DMS53 treated with DMSO at 0.1 percent for 48 hours (cell line): ENCODE measurements around the gene PALB2.
A peak's percentile ranks its signal among the peaks of the same experiment; 100 is the strongest.

ENCODE experiments used
- DNase-seq: peaks from one replicate; lab custom pipeline; 2025; ENCODE audit not compliant: unreplicated experiment; lab: John Stamatoyannopoulos, UW

Gene PALB2

DNA sequence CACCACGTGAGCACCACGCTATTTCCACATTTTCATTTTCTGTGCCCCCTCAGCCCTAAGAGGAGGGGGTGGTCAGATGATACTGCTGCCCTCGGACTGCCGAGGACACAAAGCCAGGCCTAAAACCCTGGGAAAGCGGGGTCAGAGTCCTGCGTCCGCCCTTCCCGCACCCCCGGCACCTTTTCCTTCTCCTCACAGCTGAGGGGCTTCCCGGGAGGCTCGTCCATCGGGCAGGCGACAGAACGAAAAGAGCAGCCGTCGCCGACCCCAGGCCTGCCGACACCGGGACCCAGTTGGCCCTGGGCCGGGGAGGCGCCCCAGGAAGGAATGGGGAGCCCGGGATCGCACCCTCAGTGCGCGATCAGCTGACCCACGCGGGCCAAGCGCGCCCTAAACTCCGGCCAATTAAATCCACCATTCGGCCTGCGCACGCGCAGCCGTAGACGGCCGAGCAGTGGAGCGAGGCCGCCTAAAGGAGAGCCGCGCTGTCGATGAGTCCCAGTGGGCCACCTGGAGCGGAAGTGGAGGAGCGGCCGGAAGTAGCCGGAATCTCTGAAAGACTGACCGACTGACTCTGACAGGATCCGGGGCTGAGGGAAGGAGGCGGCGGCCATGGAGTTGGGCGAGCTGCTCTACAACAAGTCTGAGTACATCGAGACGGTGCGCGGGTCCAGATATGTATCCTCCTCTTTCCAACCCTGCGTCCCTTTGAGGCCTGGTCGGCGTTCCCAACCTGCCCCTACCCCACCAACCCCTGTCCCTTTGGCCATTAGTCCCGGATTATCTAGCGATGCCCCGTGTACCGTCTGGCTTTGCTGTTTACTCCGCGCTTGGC is at the start of gene PALB2, which contains the start of gene DCTN5:
Gene PALB2 (minus strand): TSS at position 380 of the 835 bp plus-strand sequence. CDS start 153 bp downstream, at position 227.
Gene DCTN5 (plus strand): TSS at position 536 of the 835 bp plus-strand sequence. CDS start 77 bp downstream, at position 613.
- peak; percentile 80 for DNase-seq

DNA sequence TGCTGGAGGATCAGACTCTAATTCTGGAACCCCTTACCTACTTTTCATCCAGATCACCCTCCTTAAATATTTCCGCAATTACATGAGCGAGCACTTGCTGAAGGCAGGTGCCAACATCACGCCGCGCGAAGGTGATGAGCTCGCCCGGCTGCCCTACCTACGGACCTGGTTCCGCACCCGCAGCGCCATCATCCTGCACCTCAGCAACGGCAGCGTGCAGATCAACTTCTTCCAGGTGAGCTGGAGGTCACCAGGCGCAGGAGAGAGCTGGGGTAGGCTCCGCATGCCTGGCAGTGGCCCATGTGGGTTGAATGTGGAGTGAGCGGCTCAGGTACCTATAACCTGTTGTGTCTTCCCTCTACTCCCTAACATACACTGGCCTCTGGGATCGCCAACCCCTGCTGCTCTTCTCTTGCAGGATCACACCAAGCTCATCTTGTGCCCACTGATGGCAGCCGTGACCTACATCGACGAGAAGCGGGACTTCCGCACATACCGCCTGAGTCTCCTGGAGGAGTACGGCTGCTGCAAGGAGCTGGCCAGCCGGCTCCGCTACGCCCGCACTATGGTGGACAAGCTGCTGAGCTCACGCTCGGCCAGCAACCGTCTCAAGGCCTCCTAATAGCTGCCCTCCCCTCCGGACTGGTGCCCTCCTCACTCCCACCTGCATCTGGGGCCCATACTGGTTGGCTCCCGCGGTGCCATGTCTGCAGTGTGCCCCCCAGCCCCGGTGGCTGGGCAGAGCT is 48.5 kb upstream of the PALB2 start:
- no peak for DNase-seq

DNA sequence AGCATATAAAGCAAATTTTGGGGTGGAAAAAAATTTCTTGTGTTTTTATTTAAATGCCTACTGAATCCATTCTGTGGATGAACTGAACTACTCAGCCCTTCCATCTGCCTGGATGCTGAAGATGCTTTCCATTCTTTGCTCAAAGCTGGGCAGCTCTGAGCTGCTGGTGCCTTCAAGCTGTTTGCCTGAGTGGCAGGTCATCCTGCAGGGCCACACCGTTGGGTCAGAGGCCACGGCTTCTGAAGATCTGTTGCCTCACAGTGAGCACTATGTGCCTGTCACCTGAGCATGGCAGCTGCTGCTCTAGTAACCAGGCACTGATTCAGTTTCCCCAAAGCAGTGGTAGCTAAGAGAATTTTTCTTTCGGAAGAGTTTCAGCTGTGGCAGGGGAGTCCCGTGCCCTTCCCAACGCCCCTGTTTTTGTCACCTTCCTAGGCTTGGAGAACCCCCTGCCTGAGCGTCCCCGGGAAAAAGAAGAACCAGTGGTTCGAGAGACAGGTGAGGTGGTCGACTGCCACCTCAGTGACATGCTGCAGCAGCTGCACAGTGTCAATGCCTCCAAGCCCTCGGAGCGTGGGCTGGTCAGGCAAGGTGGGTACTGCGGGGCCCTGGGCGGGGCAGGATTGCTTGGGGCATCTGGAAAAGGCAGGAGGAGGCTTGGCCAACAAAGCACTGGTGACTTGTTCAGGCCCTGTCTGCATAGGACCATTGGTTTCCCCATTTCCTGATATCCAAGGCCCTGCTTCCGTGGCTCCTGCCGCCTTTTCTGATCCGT is 46.1 kb upstream of the PALB2 start:
- no peak for DNase-seq

DNA sequence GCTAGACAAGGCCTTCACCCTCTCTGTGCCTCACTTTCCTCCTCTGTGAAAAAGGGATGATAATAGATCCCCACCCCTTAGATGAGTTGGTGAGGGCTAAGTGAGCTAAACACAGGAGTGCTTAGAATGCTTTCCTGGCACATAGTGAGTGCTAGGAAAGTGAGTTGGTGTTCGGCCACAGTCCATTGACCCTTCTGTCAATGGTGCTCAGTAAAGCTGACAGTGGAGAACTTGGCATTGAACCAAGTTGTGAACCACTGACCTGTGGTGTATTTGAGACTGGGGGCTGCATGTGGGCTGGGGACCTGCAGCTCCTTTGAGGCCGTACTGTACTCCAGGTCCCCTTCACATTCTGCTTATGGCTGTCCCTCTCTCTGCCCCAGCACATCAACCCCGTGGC is 42.4 kb upstream of the PALB2 start:
- no peak for DNase-seq

DNA sequence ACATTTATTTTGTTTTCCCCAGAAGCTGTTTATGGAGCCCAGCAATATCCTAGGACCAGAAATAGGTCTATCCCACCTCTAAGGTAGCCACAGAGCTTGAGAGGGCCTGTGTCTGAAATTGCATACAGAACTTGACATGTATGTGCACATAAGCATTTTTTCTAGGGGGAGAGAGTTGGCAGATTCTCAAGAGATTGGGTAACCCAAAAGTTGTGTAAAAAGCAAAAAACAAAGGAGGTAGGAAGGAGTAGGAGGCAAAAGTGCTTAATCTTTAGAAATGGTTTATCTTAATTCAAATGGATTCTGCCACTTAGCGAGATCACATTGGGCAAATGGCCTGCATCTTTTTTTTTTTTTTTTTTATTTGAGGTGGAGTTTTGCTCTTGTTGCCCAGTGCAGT is 41.1 kb upstream of the PALB2 start:
- DNase-seq: no peak

DNA sequence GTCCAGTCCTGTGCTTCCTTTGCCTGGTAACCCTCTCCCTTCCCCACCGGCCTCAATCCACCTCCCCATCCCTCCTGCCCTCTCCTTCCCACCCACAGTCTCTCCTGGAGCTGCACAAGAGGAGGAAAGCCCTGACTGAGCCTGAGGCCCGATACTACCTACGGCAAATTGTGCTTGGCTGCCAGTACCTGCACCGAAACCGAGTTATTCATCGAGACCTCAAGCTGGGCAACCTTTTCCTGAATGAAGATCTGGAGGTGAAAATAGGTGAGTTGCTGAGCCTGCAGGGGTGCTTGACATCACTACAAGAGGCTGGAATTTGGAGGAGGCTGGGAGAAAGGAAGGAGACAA is 38.9 kb upstream of the PALB2 start:
- no peak for DNase-seq

DNA sequence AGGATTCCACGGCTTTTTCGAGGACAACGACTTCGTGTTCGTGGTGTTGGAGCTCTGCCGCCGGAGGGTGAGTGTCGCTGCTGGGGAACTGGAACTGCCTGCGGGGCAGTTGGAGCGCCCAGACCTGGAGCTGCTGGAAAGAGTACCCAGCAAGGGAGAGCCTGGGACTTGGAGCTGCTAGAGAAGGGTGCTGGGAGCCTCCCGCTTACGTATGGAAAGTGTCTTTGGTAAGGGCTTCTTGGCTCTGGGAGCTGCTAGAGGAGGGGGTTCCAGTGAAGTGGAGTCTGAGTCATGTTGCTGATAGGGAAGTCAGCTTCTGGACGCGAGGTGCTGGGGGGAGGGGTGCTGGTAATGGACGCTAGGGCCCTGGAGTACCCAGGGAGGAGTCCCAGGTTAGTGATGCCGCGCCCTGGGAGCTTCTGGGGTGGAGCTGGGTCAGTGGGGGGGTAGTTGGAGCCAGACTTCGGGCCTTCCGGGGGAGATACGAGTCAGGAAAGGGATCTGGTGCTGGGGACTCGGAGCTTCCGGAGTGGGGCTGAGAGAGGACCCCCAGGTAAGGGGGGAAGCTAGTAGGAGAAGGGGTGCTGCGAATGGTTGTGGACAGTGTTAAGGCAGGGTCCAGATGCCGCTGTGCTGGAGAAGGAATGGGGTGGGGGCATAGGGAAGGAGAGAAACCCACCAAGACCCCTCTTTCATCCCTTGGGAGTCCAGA is 38.3 kb upstream of the PALB2 start:
- DNase-seq: no peak

DNA sequence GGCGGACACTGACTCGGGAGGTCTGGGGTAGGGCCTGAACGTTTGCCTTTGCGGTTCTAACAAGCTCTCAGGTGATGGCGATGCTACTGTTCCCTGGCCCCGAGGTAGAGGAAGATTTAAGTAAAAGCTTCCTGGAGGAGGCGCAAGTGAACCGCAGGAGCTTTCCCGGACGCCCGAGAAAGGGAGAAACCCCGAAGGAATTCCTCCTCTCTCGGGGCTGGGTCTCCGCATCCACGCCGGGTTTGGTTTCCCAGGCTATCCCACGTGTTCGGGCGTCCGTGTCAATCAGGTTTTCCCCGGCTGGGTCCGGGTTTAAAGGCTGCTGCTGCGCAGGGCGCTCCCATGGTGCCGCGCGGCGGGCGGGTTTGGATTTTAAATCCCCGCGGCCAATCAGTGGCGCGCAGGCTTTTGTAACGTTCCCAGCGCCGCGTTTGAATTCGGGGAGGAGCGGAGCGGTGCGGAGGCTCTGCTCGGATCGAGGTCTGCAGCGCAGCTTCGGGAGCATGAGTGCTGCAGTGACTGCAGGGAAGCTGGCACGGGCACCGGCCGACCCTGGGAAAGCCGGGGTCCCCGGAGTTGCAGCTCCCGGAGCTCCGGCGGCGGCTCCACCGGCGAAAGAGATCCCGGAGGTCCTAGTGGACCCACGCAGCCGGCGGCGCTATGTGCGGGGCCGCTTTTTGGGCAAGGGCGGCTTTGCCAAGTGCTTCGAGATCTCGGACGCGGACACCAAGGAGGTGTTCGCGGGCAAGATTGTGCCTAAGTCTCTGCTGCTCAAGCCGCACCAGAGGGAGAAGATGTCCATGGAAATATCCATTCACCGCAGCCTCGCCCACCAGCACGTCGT is 37.5 kb upstream of the PALB2 start, which contains the start of gene PLK1:
Gene PLK1 (plus strand): TSS at position 460 of the 844 bp plus-strand sequence. CDS start 44 bp downstream, at position 504.
- DNase-seq: peak; percentile 61

DNA sequence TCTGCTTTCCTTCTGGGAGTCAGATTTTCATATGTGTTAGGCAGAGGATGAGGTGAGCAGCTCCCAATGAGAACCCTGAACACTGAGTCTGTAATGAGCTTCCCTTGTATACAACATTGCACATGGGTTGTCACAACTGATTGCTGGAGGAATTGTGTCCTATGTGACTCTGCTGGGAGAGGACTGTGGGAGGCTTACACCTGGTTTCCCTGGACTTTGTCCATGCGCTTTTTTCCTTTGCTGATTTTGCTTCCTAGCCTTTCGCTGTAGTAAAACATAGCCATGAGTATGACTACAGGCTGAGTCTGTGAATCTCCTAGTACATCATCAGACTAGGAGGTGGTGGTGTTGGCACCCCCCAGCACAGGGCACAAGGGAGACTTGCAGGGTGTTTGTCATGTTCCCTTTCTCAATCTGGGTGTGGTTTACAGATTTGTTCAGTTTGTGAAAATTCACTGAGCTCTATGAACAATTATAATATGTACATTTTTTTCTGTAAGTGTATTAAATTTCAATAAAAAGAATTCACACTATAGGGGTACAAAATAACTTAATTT is 35.9 kb upstream of the PALB2 start:
- DNase-seq: no peak

DNA sequence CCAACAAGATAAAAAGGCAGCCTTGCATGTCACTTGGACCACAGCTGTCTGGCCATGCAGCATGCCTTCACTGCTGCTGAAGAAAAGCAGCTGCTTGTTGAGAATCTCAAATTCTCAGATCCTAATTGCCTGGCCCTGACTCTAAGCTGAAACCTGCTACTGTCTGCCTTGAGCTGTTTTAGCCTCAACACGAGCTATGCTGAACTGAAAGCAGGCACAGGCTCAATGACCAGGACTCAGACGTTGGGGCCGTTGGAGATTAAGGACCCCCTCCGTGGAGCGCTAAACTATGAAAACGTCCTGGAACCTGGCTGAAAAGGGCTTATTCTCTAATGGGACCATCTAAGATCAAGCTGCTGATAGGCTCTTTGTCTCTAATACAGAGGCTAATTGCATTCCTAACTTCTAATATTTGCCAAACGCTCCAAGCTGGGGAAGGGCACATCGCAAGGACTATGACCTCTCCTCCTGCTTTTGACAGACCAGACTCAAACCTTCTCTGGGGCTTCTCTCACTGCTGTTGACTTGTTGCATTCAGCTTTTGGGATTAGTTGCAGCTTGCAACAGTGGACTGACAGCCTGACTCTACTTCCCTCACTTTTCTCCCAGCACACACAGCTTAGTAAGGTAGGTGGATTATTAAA is 33.0 kb upstream of the PALB2 start:
- no peak for DNase-seq

DNA sequence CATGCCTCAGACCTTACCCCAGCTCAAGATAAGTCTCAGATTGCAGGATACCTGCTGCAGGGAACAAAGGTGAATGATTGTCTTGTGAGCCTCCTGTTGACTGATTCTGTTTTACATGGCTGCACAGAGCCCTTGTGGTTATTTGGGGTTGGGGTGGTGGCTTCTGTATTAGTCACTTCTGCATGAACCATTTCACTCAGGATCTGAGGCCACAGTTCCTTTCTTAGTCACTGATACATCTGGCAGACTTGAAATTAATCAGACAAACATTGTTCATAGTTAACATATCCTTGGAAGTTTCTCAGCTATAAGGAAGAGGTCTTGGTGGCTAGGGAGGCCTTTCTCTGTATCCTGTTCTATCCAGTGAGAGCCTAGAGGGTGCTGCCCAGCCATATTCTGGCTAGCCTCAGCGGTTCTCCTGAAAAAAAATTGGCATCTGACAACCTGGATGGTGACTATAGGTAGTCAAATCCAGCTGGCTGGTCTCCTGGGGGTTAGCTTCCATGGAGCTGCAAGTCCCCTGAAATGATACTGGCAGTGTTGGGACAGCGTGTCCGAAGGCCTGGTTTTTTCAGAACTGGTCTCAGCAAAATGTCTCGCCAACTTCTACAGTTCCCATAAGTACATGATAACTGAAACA is 29.1 kb upstream of the PALB2 start:
- no peak for DNase-seq

DNA sequence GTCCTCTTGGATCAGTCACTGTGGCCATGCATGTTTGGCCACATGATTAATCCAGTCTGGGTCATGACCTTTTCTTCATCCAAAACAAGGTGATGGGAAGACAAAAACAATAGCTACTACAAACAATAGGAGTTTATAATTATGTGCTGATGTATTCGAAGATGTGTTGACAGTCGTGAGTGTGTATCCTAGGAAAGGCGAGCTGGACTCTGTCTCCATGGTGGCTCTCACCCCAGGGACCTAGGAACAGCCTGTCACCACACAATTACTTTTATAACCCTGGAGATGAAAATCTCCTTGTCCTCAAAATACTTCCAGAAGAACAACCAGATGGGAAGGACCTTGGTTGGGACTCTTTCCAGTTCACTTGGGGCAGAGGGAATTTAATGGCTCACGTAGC is 27.8 kb upstream of the PALB2 start:
- DNase-seq: no peak

DNA sequence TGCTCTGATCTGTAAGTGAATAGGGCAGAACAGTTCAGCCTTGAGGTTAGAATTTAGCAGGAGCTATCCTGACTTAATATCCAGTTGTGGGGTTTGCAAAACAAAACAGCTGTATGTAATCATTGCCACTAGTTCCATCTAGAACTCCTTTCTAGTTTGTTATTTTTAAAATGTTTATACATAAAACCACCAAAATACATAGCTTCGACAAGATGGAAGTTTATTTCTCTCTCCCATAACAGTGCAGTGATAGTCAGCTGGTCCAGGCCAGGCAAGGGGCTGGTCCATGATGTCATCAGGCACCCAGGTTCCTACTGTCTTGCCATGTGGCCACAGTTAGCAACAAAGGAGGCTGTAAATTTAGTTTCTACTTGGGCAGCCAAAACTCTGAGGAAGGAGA is 27.1 kb upstream of the PALB2 start:
- DNase-seq: no peak

DNA sequence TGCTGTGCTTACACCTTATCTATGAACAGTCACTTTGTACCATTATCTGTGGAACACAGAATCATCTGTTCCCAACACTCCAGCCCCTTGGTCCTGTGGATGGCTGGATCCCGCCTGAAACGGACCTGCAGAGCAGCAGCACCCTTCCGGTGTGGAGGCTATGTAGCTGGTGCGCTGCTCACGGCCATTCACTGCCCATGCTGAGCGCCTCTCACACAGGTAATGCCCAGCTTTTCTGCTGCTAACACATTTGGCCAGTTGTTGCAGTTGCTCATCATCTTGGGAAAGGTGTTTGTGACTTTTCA is 26.2 kb upstream of the PALB2 start:
- no peak for DNase-seq

DNA sequence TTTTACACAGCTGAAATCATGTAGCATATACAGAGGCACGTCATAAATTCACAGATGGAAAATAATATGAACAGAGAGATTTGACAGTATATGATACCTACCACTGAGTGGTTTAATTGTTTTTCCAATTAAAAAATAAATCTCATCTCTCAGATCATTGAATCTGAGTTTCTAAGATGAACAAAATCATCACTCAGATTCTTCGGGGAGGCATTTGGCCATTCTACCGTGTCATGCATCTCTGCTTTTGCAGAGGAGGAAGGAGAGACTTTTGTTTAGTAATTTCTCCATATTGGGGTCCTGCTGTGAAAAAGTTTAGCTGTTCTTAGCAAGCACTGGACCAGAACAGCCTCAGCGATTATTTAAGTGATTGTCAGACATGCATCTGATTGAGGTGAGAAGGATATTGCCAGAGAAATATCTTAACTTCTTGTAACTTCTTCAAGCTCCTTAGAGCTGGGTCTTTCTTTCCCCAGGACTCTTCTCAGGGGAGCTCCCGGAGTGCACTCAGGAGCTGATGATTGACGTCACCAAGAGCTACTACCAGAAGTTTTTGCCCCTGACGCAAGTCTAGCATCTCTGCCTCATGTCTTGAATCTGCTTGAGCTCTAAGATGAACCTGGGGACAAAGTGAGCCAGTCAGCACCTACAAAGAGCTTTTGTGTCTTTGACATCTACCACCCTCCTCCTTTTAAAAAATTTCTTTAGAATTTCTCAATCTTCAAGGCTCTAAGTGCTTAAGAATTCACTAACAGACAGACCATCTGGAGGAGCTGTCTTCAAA is 25.7 kb upstream of the PALB2 start:
- DNase-seq: no peak

DNA sequence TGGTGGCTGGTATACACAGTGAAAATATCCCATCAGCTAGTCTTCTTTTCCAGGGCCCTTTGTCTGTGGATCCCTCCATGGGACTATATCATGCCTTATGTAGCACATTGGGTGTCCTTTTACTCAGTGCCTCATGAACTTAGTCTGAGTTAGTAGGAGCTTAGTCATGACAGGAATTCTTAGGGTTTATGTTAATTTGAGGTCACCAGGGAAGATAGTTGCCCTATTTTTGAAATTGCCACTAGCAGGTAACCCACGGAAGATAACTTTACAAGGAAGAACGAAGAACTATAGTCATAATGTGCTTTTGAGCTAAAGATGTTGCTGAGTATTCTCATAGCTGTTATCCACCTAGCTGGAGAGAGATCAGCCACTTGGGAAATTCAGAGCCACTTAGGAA is 22.8 kb upstream of the PALB2 start:
- no peak for DNase-seq

DNA sequence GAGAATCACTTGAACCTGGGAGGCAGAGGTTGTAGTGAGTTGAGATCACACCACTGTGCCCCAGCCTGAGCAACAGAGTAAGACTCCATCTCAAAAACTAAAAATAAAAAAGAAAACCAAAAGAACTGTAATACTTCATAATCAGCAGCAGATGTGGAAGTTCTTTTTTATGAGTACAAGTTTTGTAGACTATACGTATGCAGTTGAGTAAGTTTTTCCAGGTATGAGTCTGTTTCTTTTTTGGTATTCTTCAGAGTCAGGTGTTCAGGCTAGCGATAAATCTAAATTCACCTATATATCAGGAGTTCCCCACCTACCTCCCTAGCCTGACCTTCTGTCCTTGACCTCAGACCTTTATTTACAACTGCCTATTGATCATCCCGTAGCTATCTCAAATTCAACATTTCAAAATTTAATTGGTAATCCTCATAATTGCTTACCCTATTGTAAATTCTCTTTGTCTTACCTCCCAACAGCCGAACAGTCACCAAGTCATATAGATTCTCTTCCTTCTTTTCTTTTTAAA is 10.9 kb upstream of the PALB2 start:
- no peak for DNase-seq
